Activated CD4-positive, alpha-beta T cell treated with anti-CD3 and anti-CD28 coated beads, Interleukin-10, Interleukin-2, amounts not matched to agents 100 ng/mL and 50 ng/mL, durations not matched to agents 16 hours and 8 hours (primary cell): Measurements from ENCODE around the gene SLCO1B1.
"Not testable (repeated sequence)": the region's sequence is repeated elsewhere in the genome, so short reads cannot be mapped to it uniquely, and the experiment has no call there.

Experiments used
- DNase-seq: peaks from one replicate; pipeline ENCODE4 v3.0.0-alpha.2; 2020

SLCO1B1 gene, protein sequence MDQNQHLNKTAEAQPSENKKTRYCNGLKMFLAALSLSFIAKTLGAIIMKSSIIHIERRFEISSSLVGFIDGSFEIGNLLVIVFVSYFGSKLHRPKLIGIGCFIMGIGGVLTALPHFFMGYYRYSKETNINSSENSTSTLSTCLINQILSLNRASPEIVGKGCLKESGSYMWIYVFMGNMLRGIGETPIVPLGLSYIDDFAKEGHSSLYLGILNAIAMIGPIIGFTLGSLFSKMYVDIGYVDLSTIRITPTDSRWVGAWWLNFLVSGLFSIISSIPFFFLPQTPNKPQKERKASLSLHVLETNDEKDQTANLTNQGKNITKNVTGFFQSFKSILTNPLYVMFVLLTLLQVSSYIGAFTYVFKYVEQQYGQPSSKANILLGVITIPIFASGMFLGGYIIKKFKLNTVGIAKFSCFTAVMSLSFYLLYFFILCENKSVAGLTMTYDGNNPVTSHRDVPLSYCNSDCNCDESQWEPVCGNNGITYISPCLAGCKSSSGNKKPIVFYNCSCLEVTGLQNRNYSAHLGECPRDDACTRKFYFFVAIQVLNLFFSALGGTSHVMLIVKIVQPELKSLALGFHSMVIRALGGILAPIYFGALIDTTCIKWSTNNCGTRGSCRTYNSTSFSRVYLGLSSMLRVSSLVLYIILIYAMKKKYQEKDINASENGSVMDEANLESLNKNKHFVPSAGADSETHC

DNA sequence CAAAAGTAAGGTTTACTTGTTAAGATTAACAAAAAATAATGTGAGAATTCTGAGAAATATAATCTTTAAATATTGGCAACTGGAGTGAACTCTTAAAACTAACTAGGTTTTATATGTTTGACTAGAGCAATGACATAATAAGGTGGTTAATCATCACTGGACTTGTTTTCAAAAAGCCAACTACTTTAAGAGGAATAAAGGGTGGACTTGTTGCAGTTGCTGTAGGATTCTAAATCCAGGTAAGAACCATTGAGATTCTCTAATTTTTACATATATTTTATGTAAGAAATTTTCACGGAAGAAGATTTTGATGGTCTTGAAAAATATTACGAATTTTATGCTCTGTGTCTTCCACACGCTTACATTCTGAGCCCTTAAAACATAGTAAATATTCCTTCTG, at the start of gene SLCO1B1:
Gene SLCO1B1, plus strand, starts transcription at position 197 of the 400 bp plus-strand sequence. CDS start 10,381 bp downstream, outside the sequence.
- DNase-seq, result no peak

DNA sequence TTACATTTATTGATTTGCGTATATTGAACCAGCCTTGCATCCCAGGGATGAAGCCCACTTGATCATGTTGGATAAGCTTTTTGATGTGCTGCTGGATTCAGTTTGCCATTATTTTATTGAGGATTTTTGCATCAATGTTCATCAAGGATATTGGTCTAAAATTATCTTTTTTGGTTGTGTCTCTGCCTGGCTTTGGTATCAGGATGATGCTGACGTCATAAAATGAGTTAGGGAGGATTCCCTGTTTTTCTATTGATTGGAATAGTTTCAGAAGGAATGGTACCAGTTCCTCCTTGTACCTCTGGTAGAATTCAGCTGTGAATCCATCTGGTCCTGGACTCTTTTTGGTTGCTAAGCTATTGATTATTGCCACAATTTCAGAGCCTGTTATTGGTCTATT, 46.2 kb upstream of the SLCO1B1 start:
- DNase-seq, result not testable (repeated sequence)

DNA sequence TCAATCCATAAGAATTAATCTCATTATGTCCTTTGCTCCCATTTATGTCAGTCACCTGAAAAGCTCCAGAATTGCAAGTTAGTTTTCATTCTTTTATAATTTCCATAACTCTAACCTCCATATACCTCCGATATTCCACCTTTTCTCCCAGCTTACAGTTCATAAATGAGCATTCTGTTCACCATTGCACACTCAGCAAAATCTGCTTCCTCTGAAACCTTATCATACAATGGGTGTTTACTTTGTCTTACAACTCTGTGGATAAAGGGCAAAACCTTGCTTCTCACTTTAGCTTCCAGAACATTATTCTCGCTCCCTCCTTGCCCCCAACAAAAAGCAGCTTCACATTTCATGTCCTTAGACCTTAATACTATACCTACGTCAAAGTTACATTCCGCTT, 19.3 kb upstream of the SLCO1B1 start:
- no peak for DNase-seq

DNA sequence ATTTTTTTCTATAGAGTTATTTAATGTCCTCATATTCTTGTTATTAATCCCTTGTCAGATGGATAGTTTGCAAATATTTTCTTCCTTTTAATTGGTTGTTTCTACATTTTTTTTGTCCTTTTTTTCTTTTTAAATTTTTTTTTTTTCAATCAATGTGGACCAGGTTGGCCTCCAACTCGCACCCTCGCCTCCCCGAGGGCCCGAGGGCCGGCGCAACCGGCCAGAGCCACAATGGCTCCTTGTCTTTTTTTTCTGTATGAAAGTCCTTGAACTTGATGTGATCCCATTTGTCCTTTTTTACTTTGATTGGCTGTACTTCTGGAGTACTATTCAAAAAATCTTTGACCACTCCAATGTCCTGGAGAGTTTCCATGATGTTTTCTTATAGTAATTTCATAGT, 17.7 kb upstream of the SLCO1B1 start:
- no peak for DNase-seq

DNA sequence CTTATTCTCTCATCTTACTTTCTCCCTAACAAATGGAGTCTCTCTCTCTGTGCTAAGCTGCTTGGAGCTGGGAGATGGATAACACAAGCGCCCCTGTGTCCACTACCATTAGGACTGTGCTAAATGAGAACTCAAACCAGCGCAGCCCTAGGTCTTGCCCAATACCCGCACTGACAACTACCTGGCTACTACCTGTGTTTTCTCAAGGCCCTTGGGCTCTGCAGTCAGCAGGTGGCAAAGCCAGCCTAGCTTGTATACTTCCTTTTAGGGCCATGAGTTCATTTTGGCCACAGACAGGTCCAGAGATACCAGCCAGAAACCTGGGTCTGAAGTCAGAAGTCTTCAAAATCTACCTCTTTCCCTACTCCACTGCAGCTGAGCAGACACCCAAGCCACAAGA, 13.0 kb upstream of the SLCO1B1 start:
- no peak for DNase-seq

DNA sequence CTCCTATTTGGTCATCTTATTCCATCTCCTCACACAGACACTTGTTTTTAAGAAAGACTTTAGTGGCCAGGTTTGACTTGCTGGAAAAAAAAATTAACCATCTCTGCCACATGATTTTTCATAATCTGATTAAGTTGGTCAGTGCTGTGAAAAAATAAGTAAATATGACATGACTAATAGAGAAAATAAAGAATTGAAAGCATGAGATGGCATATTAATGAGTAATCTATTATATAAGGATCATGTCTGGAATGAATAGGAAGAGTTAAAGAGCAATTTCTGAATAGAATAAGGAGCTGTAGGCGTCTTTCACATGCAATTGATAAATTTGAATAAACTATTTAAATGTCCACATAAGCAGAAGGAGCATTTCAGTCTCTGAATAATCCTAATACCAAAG, 12.2 kb upstream of the SLCO1B1 start:
- no peak for DNase-seq

DNA sequence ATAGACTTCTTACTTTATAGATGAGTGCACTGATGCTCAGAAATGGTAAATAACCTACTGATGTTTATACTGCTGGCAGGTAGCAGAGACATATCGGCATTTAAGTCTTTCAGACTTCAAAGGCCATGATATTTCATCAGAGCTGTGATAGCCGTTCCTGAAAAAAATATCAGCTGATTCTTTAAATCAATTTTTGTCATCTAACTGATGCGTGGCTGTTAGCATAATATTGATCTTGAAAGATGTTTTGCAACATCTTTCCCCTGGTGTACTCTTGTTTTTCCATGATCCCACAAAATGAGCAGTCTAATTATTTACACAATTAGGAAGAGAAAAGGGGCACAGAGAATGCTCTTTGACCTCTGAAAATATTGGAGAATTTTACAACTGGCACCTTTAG, 1.6 kb upstream of the SLCO1B1 start:
- DNase-seq, result no peak

DNA sequence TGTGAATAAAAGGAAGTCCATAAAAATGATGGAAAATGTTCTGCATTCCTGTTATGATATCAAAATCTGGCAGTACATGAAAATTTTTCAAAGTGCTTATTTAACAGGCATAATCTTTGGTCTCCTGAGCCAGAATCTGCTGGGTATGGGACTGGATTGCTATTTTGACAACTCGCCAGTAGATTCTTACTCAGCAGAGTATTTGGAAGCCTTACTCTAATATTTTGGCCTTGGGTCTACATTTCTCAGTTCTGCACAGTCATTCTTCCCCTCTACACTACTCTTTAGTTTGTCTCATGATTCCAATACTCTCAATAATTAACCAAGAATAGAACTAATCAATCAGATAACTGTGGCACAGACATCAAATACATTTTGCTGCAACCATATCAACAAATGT, 1.1 kb upstream of the SLCO1B1 start:
- no peak for DNase-seq

DNA sequence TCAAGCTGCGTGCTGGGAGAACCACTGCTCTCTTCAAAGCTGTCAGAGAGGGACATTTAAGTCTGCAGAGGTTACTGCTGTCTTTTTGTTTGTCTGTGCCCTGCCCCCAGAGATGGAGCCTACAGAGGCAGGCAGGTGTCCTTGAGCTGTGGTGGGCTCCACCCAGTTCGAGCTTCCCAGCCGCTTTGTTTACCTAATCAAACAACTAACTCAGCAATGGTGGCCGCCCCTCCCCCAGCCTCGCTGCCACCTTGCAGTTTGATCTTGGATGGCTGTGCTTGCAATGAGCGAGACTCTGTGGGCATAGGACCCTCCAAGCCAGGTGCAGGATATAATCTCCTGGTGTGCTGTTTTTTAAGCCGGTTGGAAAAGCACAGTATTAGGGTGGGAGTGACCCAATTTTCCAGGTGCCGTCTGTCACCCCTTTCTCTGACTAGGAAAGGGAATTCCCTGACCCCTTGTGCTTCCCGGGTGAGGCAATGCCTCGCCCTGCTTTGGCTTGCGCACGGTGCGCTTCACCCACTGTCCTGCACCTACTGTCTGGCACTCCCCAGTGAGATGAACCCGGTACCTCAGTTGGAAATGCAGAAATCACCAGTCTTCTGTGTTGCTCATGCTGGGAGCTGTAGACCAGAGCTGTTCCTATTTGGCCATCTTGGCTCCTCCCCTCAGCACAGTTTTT, 6.5 kb downstream of the SLCO1B1 start:
- DNase-seq, result not testable (repeated sequence)

DNA sequence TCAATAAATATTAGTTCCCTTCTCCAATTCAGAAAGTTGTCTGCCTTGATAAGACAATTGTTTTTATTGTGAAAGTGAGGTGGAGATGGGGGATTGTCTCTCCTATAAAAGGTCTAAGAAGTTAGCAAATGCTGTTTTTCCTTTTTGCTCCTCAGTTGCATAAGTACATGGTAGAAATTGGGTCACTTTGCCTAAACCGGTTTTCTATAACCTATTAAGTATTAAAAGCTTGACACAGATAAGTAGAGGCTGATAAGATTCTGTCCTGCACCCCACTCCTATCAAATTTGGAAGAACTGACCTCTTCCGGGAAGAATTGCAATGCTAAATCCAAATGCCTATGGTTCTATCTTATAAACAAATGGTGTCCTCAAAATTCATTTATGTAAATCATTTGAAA, 7.0 kb downstream of the SLCO1B1 start:
- DNase-seq, result no peak

DNA sequence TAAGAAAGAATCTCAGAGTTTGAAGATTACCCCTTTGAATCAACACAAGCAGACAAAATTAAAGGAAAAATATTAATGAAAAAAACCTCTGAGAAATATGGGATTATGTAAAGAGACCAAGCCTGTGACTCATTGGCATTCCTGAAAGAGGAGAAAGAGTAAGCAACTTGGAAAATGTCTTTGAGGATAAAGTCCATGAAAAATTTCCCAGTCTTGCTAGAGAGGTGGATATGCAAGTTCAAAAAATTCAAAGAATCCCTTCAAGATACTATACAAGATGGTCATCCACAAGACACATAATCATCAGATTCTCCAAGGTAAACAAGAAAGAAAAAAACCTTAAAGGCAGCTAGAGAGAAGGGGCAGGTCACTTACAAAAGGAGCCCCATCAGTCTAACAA, 13.3 kb downstream of the SLCO1B1 start:
- no peak for DNase-seq

DNA sequence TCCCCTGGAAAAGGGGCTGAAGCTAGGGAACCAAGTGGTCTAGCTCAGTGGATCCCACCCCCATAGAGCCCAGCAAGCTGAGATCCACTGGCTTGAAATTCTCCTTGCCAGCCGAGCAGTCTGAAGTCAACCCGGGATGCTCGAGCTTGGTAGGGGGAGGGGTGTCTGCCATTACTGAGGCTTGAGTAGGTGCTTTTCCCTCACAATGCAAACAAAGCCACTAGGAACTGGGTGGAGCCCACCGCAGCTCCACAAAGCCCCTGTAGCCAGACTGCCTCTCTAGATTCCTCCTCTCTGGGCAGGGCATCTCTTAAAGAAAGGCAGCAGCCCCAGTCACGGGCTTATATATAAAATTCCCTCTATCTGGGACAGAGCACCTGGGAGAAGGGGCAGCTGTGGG, 18.9 kb downstream of the SLCO1B1 start:
- not testable (repeated sequence) for DNase-seq

DNA sequence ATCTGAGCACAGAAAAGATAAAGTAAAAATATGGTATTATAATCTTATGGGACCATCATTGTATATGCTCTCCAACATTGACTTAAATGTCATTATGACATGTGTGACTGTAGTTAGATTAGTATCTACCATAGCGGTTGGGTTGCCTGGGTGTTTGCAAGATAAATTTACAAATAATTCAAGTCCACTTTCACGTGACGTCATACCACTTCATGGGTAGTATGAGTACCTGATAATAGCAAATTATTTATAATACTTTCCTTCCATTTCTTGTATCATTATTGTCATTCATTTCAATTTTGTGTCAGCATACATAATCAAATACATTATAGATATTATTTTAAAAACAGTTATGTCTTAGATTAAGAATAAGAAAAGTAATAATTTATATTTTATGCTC, 20.2 kb downstream of the SLCO1B1 start:
- no peak for DNase-seq

DNA sequence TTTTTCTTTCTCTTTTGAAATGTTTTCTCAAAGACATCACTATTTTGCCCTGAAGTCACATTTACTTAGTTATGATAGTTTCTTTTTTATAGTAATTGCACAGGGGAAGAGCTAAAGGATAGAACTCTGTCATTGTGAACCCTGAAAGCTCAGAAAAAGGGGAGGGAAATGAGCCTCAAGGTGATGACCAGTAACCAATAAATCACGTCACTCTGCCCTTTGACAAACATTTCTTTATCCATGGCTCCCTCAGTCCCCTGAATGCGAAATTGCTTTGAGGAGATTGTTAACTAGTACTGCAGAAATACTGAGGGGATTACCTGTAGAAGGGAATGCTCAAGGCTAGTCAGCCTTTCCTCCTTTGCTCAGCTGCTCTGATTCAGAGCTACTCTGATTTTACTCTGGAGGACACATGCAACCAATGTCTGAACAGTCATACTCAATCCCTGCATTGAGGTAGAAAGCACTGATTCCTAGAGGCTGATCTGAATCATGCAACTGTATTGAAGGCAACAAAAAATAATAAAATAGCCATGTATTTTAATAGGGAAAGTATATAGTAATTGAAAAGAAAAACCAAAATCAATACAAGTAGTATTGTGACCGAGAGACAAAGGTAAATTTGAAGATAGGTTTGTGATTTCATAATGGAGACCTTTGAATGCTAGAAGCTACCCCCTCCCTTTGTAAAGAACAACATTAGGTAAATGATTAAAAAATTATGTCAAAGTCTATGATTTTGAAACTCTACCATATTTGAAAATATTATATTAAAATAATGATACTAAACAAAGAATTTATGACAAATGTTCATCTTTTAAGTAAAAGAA, 24.7 kb downstream of the SLCO1B1 start:
- DNase-seq, result no peak

DNA sequence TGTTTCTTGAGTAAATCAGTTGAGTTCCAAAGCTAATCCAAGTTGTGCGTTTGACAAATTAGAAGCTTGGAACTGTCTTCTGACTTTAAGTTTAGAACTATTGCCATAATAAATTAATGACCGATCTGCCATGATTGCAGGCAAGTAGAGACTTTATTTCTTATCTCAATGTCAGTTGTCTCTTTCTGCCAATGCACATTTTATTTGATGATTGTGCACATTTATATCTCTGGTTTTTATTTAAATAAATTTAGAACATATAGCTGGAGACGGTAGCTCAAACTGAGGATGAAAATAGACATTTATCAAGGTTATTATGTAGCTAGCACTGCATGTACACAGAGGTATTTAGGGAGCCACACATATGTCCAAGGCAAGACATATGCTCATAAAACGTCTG, 34.1 kb downstream of the SLCO1B1 start:
- DNase-seq, result no peak

DNA sequence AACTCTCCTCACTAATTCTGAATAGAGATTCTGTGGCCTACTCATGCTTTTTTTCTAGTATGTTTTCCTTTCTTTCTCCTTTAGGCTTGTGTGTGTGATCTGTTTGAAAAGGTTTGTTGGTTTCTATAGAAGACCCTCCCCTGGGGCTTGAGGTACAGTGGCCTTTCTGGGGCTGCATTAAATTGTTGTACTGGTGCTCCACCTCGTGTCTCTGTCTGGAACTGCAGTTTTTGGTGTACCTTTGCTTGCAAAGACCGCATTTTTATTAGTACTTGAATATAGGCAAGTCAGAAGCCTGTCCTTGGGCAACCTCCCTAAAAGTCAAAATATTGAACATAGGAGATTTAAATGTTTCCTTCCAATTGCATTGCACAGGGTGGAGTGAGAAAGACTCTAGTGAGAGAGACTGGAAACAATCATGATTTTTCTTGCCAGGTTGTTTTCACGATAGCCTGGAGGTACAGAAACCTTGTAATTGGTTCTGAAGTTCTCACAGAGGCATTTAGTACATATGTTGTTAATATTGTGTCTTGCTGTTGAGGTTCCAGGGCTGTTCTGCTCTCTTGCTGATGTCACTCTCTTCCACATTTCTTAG, 39.0 kb downstream of the SLCO1B1 start:
- peak; percentile 52 for DNase-seq

DNA sequence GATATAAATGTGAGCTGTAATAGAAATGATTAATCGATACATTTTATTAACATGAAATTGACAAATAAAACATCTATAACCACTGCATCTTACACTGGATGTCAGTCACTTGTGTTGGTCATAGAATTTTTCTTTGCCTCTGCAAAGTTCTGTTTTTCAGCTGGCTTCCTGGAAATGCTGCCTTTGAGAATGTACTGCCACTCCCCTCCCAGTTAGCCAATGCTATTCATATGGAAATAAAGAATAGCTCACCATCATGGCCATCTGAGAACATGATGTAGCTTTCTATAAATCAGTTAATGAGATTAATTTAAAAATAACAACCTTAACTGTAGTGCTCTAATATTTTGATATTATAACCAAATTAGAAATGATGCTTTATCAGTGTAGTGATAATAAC, 41.1 kb downstream of the SLCO1B1 start:
- no peak for DNase-seq

DNA sequence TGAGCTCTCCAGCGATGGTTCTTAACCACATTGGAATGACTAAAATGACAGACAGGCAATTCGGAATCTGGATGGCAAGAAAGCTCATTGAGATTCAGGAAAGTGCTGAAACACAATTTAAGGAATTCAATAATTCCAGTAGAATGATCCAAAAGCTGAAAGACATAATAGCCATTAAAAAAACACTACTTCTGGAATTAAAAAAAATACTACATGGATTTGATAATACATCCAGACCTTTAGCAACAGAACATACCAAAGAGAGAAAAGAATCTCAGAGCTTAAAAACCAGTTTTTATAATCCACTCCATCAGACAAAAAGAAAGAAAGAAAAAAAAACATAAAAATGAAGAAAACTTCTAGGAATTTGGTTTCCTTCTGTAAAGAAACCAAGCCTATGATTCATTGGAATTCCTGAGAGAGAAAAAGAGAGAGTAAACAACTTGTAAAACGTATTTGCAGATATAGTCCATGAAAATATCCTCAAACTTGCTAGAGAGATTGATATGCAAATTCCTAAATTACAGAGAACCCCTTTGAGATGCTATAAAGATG, 52.8 kb downstream of the SLCO1B1 start:
- DNase-seq, result no peak

DNA sequence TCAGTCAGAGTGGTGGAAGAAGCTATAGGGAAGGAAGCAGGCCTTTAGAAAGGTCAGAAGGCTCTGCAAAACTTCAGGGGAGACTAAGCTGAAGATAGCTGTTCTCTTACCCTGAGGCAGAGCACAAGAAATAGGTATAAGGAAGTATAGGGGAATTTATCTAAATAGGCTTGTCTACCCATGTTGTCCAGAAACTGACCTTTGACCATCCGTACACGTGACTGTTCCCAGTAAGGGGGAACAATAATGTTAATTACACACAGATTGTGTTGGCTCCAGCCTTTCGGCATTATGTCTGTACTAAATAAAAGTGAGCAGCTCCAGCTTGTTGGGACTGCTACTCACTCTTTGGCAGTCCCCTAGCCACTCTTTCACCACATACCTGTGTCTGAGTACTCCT, 59.0 kb downstream of the SLCO1B1 start:
- no peak for DNase-seq

DNA sequence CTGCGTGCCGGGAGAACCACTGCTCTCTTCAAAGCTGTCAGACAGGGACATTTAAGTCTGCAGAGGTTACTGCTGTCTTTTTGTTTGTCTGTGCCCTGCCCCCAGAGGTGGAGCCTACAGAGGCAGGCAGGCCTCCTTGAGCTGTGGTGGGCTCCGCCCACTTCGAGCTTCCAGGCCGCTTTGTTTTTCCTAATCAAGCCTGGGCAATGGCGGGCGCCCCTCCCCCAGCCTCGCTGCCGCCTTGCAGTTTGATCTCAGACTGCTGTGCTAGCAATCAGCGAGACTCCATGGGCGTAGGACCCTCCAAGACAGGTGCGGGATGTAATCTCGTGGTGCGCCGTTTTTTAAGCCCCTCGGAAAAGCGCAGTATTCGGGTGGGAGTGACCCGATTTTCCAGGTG, 83.4 kb downstream of the SLCO1B1 start:
- not testable (repeated sequence) for DNase-seq

DNA sequence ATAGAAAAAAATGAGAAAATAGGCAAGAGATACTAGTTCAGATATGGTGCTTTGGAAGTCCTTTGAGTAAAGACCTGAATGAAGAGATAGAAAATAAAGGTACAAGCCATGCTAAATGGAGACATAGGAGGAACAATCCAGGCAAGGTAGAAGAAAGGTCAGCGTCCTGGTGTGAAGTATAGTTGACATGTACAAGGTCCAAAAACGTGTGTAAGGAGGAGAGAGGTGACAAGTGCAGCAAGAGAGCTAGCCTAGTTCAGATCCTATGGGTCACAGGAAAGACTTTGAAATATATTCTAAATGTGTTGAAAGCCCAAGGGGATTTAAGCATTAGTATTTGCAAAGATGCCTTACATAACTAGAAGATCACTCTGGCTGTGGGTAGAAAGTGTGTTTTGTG, 88.2 kb downstream of the SLCO1B1 start:
- DNase-seq, result no peak

DNA sequence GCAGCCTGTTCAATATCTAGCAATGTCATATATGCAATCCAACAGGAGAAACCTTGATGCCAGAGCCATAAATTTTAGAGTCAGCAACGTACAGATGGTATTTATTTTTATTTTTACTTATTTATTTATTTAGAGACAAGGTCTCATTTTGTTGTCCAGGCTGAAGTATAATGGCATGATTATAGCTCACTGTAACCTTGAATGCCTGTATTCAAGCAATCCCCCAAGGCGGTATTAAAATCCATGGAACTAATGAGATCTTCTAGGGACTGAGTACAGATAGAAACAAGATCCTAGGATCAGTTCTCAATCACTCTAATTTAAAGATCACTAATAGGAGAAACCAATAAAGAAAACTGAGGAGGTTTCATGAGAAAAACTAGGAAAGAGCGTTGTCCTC, 89.3 kb downstream of the SLCO1B1 start:
- DNase-seq, result no peak
